RCC 7860 (cell line): Measurements from ENCODE around the gene ADAM33.

Source experiments
- DNase-seq: peaks from one replicate; pipeline ENCODE4 v3.0.0-alpha.2; 2015; ENCODE audit warnings: low spot score
- FAIRE-seq: peaks from 2 replicates; lab custom pipeline; 2012; peaks lifted over from hg19 to GRCh38; lab: Jason Lieb, UNC

ADAM33 gene

DNA sequence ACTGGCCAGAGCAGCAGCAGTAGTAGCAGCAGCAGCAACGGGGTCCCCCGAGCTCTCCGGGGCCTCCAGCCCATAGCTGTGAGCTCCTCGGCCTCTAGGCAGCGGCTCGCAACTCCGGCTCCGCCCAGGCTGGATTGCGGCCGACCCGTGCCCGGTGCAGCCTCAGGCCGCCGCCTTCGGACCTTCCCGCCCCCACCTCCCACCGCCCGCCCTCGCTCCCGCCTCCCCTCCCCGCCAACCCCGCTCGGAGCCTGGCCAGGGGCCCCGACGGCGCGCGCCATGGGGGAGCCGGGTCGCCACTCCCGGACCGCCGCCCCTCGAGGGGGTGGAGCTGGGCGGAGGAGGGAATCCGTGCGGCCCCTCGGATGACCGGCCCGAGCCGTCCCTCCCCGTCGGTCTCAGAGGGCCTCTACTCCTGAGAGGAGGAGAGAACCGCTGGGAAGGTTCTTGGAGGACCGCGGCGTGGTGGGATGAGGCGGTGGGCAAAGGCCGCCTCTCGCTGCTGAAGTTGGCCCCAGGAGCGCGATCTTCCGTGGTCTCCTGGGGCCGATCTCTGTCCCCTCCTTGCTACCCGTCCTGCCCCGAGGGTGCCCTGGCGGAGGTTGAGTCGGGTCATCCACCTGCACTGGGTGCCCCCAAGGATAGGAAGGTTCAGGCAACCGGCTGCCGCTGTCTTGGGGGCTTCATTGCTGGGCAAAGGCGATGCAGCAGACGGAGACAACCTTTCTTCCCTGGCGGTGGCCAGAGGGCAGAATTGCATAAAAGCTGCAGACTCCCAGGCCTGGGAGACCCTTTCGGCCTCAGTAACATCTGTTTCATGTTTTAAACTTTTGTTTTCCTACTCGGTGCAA is at the start of gene ADAM33:
ADAM33 (minus strand) TSS at position 80 of the 851 bp plus-strand sequence; CDS start at position 74, 6 bp downstream.
- FAIRE-seq (no peak), DNase-seq (no peak)

- DNase-seq = no peak
- no peak for FAIRE-seq
These were observed 49.2 kb upstream of the ADAM33 start for GRCh38 chr20:3730803-3731672.

DNA sequence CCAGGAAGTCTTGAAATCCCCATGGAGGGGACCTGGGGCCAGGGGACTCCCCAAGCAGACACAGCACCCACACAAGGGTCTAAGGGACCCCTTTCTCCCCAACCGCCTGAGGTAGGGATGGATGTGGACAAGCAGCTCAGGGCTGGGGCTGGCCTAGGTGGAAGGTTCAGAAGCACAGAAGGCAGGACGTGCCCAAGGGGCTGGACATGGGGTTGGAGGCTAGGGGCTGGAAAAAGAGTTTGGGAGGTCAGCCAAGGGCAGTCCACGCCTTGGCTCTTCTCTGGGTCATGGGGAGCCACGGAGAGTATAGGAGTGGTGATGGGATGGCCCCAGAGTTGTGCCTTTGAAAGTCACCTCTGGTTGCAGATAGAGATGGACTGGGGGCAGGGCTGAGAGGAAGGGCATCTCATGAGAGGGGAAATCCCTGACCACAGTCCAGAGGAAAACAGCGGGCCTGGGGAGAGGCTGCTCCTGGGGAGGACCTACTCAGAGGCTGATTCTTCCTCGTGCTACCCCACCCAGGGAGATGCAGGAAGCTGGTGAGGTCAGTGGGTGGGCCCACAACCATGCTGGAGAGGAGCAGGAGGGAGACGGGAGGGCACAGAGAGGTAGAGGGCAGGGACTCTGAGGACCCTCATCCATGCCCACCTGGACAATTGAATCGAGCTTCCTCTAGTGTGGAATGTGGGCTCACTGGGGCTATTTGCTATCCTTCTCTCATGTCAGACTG is 48.2 kb upstream of the ADAM33 start:
- no peak for DNase-seq

GRCh38 chr20:3729378-3729777 is 47.6 kb upstream of the ADAM33 start:
- no peak for DNase-seq
- FAIRE-seq = no peak

More for the DNA sequence above, 48.2 kb upstream of the ADAM33 start:
- no peak for FAIRE-seq

- FAIRE-seq = no peak
- DNase-seq = no peak
These were observed 47.1 kb upstream of the ADAM33 start for GRCh38 chr20:3728876-3729275.

- DNase-seq = no peak
- no peak for FAIRE-seq
These were observed 46.5 kb upstream of the ADAM33 start for GRCh38 chr20:3728354-3728753.

DNA sequence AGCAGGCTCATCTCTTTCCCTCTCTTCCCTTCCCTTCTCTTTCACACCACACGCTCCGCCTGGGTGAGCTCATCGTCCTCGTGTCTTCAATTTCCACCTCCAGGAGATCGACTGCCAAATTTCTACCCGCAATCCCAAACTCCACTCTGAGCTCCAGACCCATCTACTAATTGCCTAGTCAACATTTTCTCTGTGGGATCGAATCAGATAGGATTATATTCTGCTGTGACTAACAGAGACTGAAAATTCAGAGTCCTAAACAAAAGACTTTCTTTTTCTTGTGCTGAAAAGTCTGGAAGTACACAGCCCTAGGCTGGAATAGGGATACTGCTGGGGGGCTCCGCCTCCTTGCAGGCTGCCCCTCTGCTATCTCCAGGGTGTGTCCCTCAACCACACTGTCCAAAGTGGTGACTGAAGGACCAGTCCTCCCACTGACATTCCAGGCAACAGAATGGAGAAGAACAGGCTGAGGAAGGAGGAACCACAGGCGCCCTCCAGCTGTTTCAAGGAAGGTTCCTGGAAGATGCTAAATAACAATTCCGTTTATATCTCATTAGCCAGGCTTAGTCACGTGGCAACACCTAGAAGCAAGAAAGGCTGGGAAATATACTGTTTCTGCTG is 45.7 kb upstream of the ADAM33 start:
- FAIRE-seq = no peak
- DNase-seq = no peak

DNA sequence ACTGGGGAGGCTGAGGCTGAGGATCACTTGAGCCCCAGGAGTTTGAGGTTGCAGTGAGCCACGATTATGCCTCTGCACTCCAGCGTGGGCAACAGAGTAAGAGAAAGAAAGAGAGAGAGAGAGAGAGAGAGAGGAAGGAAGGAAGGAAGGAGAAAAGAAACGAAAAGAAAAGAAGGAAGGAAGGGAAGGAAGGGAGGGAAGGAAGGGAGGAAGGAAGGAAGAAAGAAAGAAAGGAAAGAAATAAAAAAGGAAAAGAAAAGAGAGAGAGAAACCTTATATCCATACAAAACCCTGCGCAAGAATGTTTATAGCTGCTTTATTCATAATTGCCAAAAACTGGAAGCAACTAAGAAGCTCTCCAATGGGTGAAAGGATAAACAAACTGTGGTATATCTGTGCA is 42.5 kb upstream of the ADAM33 start:
- FAIRE-seq (no peak), DNase-seq (no peak)

DNA sequence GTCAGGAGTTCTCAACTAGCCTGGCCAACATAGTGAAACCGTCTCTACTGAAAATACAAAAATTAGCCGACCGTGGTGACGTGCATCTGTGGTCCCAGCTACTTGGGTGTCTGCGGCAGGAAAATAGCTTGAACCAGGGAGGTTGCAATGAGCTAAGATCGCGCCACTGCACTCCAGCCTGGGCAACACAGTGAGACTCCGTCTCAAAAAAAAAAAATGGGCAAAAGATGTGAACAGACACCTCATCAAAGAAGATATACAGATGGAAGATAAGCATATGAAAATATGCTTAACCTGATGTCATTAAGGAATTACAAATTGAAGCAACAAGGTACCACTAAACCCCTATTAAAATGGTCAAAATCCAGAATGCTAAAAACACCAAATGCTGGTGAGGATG is 41.5 kb upstream of the ADAM33 start:
- FAIRE-seq (no peak), DNase-seq (no peak)

GRCh38 chr20:3721912-3722311 is 40.1 kb upstream of the ADAM33 start:
- DNase-seq (no peak), FAIRE-seq (no peak)

DNA sequence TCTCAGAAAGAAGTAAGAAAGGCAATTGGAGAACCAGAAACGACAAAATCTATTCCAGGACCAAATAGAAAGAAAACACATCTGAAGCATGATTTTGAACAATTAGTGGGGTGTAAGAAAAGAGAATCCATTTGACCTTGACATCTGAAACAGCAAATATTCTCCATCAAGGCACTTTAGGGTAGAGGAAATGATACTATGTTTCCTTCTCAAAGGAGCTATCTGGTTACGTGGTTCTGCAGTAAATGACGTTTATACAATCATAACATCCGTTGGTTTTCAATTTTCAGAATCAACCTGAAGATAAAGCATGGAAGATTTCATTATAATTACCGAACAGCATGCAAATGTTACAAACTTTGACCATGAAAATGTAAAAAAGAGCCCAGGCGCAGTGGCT is 38.8 kb upstream of the ADAM33 start:
- FAIRE-seq (no peak), DNase-seq (no peak)

DNA sequence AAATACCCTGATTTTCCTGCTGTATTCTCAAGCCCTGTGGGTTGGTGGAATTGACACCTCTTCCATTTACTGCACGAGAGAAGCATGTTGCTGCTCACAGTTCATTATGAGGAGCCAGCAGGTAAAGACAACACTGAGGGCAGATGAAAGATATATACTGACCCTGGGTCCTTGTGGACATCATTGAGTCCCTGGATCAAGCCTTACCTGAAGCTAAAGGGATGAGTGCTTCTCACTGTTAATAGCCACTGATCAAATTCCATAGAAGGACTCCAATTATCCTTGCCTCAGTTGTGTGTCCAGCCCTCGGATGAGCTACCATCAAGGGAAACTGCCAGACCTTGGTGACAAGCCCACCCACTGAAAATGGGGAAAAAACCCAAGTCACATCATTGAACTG is 38.3 kb upstream of the ADAM33 start:
- no peak for FAIRE-seq
- no peak for DNase-seq

DNA sequence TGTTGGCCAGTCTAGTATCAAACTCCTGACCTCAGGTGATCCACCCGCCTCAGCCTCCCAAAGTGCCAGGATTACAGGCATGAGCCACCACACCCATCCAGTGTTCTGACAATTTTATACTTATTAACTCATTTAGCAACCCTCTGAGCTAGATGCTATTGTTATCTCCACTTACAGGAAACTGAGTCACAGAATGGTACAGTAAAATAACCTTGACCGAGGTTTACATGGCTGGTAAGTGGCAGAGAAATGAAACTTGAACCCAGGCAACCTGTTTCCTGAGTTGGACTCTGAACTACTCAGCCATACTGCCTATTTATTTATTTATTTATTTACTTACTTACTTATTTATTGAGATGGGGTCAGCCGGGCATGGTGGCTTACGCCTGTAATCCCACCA is 37.2 kb upstream of the ADAM33 start:
- FAIRE-seq (no peak), DNase-seq (no peak)

- no peak for FAIRE-seq
- DNase-seq = peak; percentile 18
These were observed 34.5 kb upstream of the ADAM33 start for GRCh38 chr20:3716195-3716834.

GRCh38 chr20:3714092-3714491 is 32.3 kb upstream of the ADAM33 start:
- FAIRE-seq (no peak), DNase-seq (no peak)

GRCh38 chr20:3712279-3712873 is 30.6 kb upstream of the ADAM33 start, which contains the start of gene SIGLEC1:
Gene SIGLEC1, minus strand, starts transcription at chr20:3712600. Its CDS starts 5,472 bp downstream, at chr20:3707128.
- no peak for FAIRE-seq
- DNase-seq = no peak

GRCh38 chr20:3711484-3711941 is 29.7 kb upstream of the ADAM33 start:
- FAIRE-seq (no peak), DNase-seq (no peak)

- FAIRE-seq = no peak
- DNase-seq = no peak
These were observed 29.1 kb upstream of the ADAM33 start for GRCh38 chr20:3710703-3711483.

GRCh38 chr20:3710011-3710466 is 28.2 kb upstream of the ADAM33 start:
- FAIRE-seq (no peak), DNase-seq (no peak)
